OCI-LY1 (cell line): ENCODE data around the gene PROM2.

Source experiments
- H2AFZ ChIP-seq: fragments of 200-600 bp; sonication (generic), shearing (Covaris generic); 2 replicates; pipeline ENCODE4 v1.6.0; 2014; ENCODE audit warnings: antibody characterized with exemption, mild to moderate bottlenecking, low read length
- H3F3A ChIP-seq: fragments of 200-600 bp; sonication (generic), shearing (Covaris generic); 2 replicates; pipeline ENCODE4 v1.6.0; 2014; ENCODE audit warnings: mild to moderate bottlenecking, antibody characterized with exemption, low read length, moderate library complexity; ENCODE audit not compliant: insufficient read depth
- H3K27ac ChIP-seq: fragments of 200-600 bp; sonication (generic); 2 replicates; pipeline ENCODE4 v1.5.1; 2014; ENCODE audit warnings: low read length, mixed run types, mild to moderate bottlenecking, low read depth; ENCODE audit not compliant: poor library complexity, severe bottlenecking
- H3K27me3 ChIP-seq: fragments of 200-600 bp; sonication (generic); 2 replicates; pipeline ENCODE4 v1.6.0; 2014; ENCODE audit warnings: antibody characterized with exemption, mild to moderate bottlenecking, low read length, moderate library complexity; ENCODE audit not compliant: insufficient read depth
- H3K36me3 ChIP-seq: fragments of 200-600 bp; sonication (generic); 2 replicates; pipeline ENCODE4 v1.6.1; 2014; ENCODE audit warnings: mild to moderate bottlenecking, antibody characterized with exemption, low read length, moderate library complexity, mixed read lengths; ENCODE audit not compliant: insufficient read depth
- H3K4me1 ChIP-seq: fragments of 200-600 bp; sonication (generic); 2 replicates; pipeline ENCODE4 v1.5.1; 2014; ENCODE audit warnings: mild to moderate bottlenecking, low read length, moderate library complexity; ENCODE audit not compliant: insufficient read depth, severe bottlenecking
- H3K4me2 ChIP-seq: fragments of 200-600 bp; sonication (generic), shearing (Covaris generic); 2 replicates; pipeline ENCODE4 v1.6.1; 2014; ENCODE audit warnings: low read length
- H3K4me3 ChIP-seq: fragments of 200-600 bp; sonication (generic); 2 replicates; pipeline ENCODE4 v1.5.1; 2014; ENCODE audit warnings: low read length, low read depth, mild to moderate bottlenecking, mixed read lengths; ENCODE audit not compliant: poor library complexity, severe bottlenecking
- H3K79me2 ChIP-seq: fragments of 200-600 bp; shearing (Covaris generic); 2 replicates; pipeline ENCODE4 v1.6.1; 2016; ENCODE audit warnings: mixed run types, low read length, mixed read lengths; ENCODE audit not compliant: insufficient read depth
- H3K9ac ChIP-seq: fragments of 200-600 bp; sonication (generic), shearing (Covaris generic); 2 replicates; pipeline ENCODE4 v1.6.1; 2014; ENCODE audit warnings: mild to moderate bottlenecking, low read length, mixed read lengths
- H3K9me2 ChIP-seq: fragments of 200-600 bp; sonication (generic), shearing (Covaris generic); 2 replicates; pipeline ENCODE4 v1.6.1; 2014; ENCODE audit warnings: low read depth, mild to moderate bottlenecking, low read length, mixed read lengths
- H3K9me3 ChIP-seq: fragments of 200-600 bp; shearing (Covaris generic); 2 replicates; pipeline ENCODE4 v1.6.1; 2014; ENCODE audit warnings: low read length, mixed read lengths
- H4K20me1 ChIP-seq: fragments of 200-600 bp; sonication (generic), shearing (Covaris generic); 2 replicates; pipeline ENCODE4 v1.6.0; 2016; ENCODE audit warnings: mild to moderate bottlenecking, low read length; ENCODE audit not compliant: insufficient read depth
- CTCF ChIP-seq: fragments of 200-600 bp; sonication (generic), shearing (Covaris generic); IDR thresholded peaks from 2 replicates; pipeline ENCODE4 v1.5.1; 2017; ENCODE audit warnings: mild to moderate bottlenecking, antibody characterized with exemption, low read length, moderate library complexity, mixed read lengths
- EZH2 ChIP-seq: fragments of 200-600 bp; sonication (generic), shearing (Covaris generic); IDR thresholded peaks from 2 replicates; pipeline ENCODE4 v1.8.0; 2017; ENCODE audit warnings: borderline replicate concordance, mixed run types, mild to moderate bottlenecking, antibody characterized with exemption, low read length, moderate library complexity, mixed read lengths

The PROM2 gene

DNA sequence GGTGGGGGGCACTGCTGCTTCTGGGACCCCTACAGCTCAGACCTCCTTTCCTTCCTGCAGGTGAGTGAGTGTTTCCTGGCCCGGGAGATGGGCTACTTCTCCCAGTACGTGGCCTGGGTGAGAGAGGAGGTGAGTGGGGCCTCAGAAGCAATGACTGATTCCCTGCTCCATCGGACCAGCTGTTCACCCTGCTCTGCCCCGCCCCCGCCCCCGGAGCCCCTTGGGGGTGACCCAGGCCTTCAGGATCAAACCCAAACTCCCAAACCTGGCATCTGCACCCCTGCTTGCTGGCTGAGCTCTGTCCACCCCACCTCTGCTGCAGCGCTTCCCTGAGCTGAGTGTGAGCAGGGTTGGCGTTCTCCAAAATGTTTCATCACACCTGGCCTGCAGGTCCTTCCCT lies 13.1 kb downstream of the PROM2 start:
- H3K4me1 ChIP-seq: no peaks in the 10 kb centered on the region
- H2AFZ ChIP-seq: no peak overlapping the region
- no peak overlapping the region for H3K4me3 ChIP-seq
- H3K27me3 ChIP-seq: peaks cover 4% of the 10 kb centered on the region; the same call in 1 of the 2 replicates
- H3K9me2 ChIP-seq: no peaks in the 10 kb centered on the region
- H3K4me2 ChIP-seq: no peak overlapping the region
- H3K79me2 ChIP-seq: no peaks in the 10 kb centered on the region
- H3K27ac ChIP-seq: no peak overlapping the region
- no peak overlapping the region for H3K9ac ChIP-seq
- no peaks in the 10 kb centered on the region for H3F3A ChIP-seq
- H3K9me3 ChIP-seq: peaks cover 3% of the 10 kb centered on the region; the same call in 1 of the 2 replicates
- H3K36me3 ChIP-seq: no peaks in the 10 kb centered on the region; the same call in 1 of the 2 replicates
- TF ChIP-seq CTCF (no peak), EZH2 (no peak)
- H4K20me1 ChIP-seq: no peaks in the 10 kb centered on the region

- no peaks in the 10 kb centered on the region for H4K20me1 ChIP-seq
- H3K27me3 ChIP-seq: peaks cover 4% of the 10 kb centered on the region; the same call in 1 of the 2 replicates
- H3K79me2 ChIP-seq: no peaks in the 10 kb centered on the region
- no peak overlapping the region for H3K9ac ChIP-seq
- H2AFZ ChIP-seq: no peak overlapping the region
- no peak overlapping the region for H3K27ac ChIP-seq
- H3K36me3 ChIP-seq: no peaks in the 10 kb centered on the region; the same call in 1 of the 2 replicates
- H3F3A ChIP-seq: no peaks in the 10 kb centered on the region
- H3K4me3 ChIP-seq: no peak overlapping the region
- H3K4me2 ChIP-seq: no peak overlapping the region
- no peaks in the 10 kb centered on the region for H3K9me2 ChIP-seq
- no peaks in the 10 kb centered on the region for H3K4me1 ChIP-seq
- H3K9me3 ChIP-seq: peaks cover 3% of the 10 kb centered on the region; the same call in 1 of the 2 replicates
- TF ChIP-seq CTCF: no peak
These were observed 13.6 kb downstream of the PROM2 start for GRCh38 chr2:95287806-95288205.

GRCh38 chr2:95289253-95289652 lies 15.0 kb downstream of the PROM2 start:
- H2AFZ ChIP-seq: no peak overlapping the region
- H3F3A ChIP-seq: no peaks in the 10 kb centered on the region
- no peaks in the 10 kb centered on the region for H3K4me1 ChIP-seq
- H3K9me2 ChIP-seq: no peaks in the 10 kb centered on the region
- H4K20me1 ChIP-seq: no peaks in the 10 kb centered on the region
- no peak overlapping the region for H3K27ac ChIP-seq
- no peak for TF ChIP-seq EZH2
- TF ChIP-seq CTCF: no peak
- H3K9me3 ChIP-seq: peaks cover 3% of the 10 kb centered on the region; the same call in 1 of the 2 replicates
- H3K79me2 ChIP-seq: no peaks in the 10 kb centered on the region
- H3K9ac ChIP-seq: no peak overlapping the region
- no peak overlapping the region for H3K4me3 ChIP-seq
- no peaks in the 10 kb centered on the region; the same call in 1 of the 2 replicates for H3K36me3 ChIP-seq
- peaks cover 4% of the 10 kb centered on the region; the same call in 1 of the 2 replicates for H3K27me3 ChIP-seq
- H3K4me2 ChIP-seq: no peak overlapping the region
